HG03342 (cell line): ENCODE results near the gene CAPN14.

Experiments used
- ATAC-seq: cut with Tn5 transposase; IDR thresholded peaks from one replicate; pipeline ENCODE4 v1.9.1; 2021; ENCODE audit warnings: mild to moderate bottlenecking, moderate library complexity; ENCODE audit not compliant: unreplicated experiment

The CAPN14 gene

GRCh38 chr2:31217465-31218200, at the start of gene CAPN14:
Gene CAPN14 (minus strand): TSS chr2:31217515. CDS start chr2:31205447, 12,068 bp downstream.
- ATAC-seq, result no peak

- ATAC-seq, result no peak
Measured at GRCh38 chr2:31266804-31267203, 49.5 kb upstream of the CAPN14 start.

GRCh38 chr2:31265234-31265633, 47.9 kb upstream of the CAPN14 start:
- ATAC-seq, result no peak

GRCh38 chr2:31263636-31264190, 46.4 kb upstream of the CAPN14 start:
- no peak for ATAC-seq

- no peak for ATAC-seq
Measured at GRCh38 chr2:31260870-31261269, 43.6 kb upstream of the CAPN14 start.

- ATAC-seq, result no peak
Measured at GRCh38 chr2:31259075-31259474, 41.8 kb upstream of the CAPN14 start.

GRCh38 chr2:31258351-31258750, 41.0 kb upstream of the CAPN14 start:
- ATAC-seq, result peak; percentile 58

GRCh38 chr2:31256611-31257382, 39.5 kb upstream of the CAPN14 start:
- peak; percentile 10 for ATAC-seq

GRCh38 chr2:31255911-31256571, 38.7 kb upstream of the CAPN14 start:
- ATAC-seq, result peak; percentile 67

- no peak for ATAC-seq
Measured at GRCh38 chr2:31254237-31255203, 37.2 kb upstream of the CAPN14 start.

- no peak for ATAC-seq
Measured at GRCh38 chr2:31253356-31254131, 36.2 kb upstream of the CAPN14 start.

- no peak for ATAC-seq
Measured at GRCh38 chr2:31251851-31252250, 34.5 kb upstream of the CAPN14 start.

- ATAC-seq, result no peak
Measured at GRCh38 chr2:31251018-31251417, 33.7 kb upstream of the CAPN14 start.

- no peak for ATAC-seq
Measured at GRCh38 chr2:31249009-31249690, 31.8 kb upstream of the CAPN14 start.

GRCh38 chr2:31248139-31248538, 30.8 kb upstream of the CAPN14 start:
- ATAC-seq, result no peak

- no peak for ATAC-seq
Measured at GRCh38 chr2:31247711-31248110, 30.4 kb upstream of the CAPN14 start.

GRCh38 chr2:31246184-31246852, 29.0 kb upstream of the CAPN14 start:
- no peak for ATAC-seq

GRCh38 chr2:31244101-31244500, 26.8 kb upstream of the CAPN14 start:
- no peak for ATAC-seq
